MCF 10A (cell line): ENCODE measurements around the gene CTCFL. TPM values are rescaled to one million over a fixed set of nuclear protein-coding genes. Genes with fewer than 3 reads are reported as not detected.

ENCODE experiments used
- BruUV-seq: library from RNA; stranded (reverse); fragments of 400-500 nt; replicated peaks from 2 replicates; lab custom pipeline; 2021; lab: Mats Ljungman, UMichigan
- CTCF ChIA-PET: fragments of 300-600 bp; sonication (Branson Sonifier 250); formaldehyde crosslinking; extraction: SDS; loops from one replicate; lab custom pipeline; 2021; ENCODE audit warnings: antibody characterized with exemption, inconsistent platforms; lab: Yijun Ruan, JAX
- POLR2A ChIA-PET: fragments of 300-600, 350-650 bp; sonication (Branson Sonifier 250); formaldehyde crosslinking; extraction: SDS; loops from one replicate; lab custom pipeline; 2020; ENCODE audit warnings: antibody characterized with exemption, inconsistent platforms; lab: Yijun Ruan, JAX
- DNase-seq: peaks from one replicate; pipeline ENCODE4 v3.0.0-alpha.2; 2018; ENCODE audit not compliant: unreplicated experiment
- H3K27ac Mint-ChIP-seq: one replicate; pipeline ENCODE4 v1.8.0; 2022; ENCODE audit warnings: mild to moderate bottlenecking, low read depth, mixed read lengths; ENCODE audit not compliant: unreplicated experiment
- H3K27me3 Mint-ChIP-seq: one replicate; pipeline ENCODE4 v1.8.0; 2022; ENCODE audit warnings: mixed read lengths; ENCODE audit not compliant: insufficient read depth, unreplicated experiment
- H3K36me3 Mint-ChIP-seq: one replicate; pipeline ENCODE4 v1.8.0; 2022; ENCODE audit warnings: mild to moderate bottlenecking, moderate library complexity, mixed read lengths; ENCODE audit not compliant: insufficient read depth, unreplicated experiment
- H3K4me1 Mint-ChIP-seq: one replicate; pipeline ENCODE4 v1.8.0; 2022; ENCODE audit warnings: mixed read lengths; ENCODE audit not compliant: insufficient read depth, unreplicated experiment
- H3K4me3 Mint-ChIP-seq: one replicate; pipeline ENCODE4 v1.8.0; 2022; ENCODE audit warnings: mild to moderate bottlenecking, moderate library complexity, mixed read lengths; ENCODE audit not compliant: unreplicated experiment
- H3K9me3 Mint-ChIP-seq: one replicate; pipeline ENCODE4 v1.8.0; 2022; ENCODE audit warnings: mixed read lengths; ENCODE audit not compliant: unreplicated experiment
- CTCF ChIP-seq: fragments of 200-600 bp; IDR thresholded peaks from one replicate; pipeline ENCODE4 v1.8.0; 2022; ENCODE audit warnings: antibody characterized with exemption, mild to moderate bottlenecking; ENCODE audit not compliant: unreplicated experiment
- intact Hi-C: fragments of 100-400 bp; cut with micrococcal nuclease; formaldehyde crosslinking; loops from 2 replicates; pipeline ENCODE4 v1.14.1; 2022
- total RNA-seq: library from RNA; stranded (reverse); gene quantifications from 2 replicates; pipeline ENCODE4 v1.2.3, GENCODE V29; 2022

Gene CTCFL
- total RNA-seq, 1 experiment from 2014 or later: not detected

- ChIA-PET POLR2A (interaction anchor here (1.6 kb wide), 1 partner anchor 7 kb away, joined by 3 read pairs; no protein-coding TSS in a partner anchor), CTCF (interaction anchor here (0.6 to 1.6 kb wide), 3 partner anchors 36 to 929 kb away, joined by 3 to 4 read pairs (median 3); no protein-coding TSS in a partner anchor)
- intact Hi-C loops: no loop called here
- peaks cover 6% of the 10 kb centered on the region for H3K36me3 Mint-ChIP-seq
- no peak overlapping the region for H3K4me3 Mint-ChIP-seq
- H3K27me3 Mint-ChIP-seq: peaks cover 95% of the 10 kb centered on the region
- H3K27ac Mint-ChIP-seq: no peak overlapping the region
- no peak for TF ChIP-seq CTCF
- no TSS peak for BruUV-seq
- H3K4me1 Mint-ChIP-seq: peaks cover 6% of the 10 kb centered on the region
- no peak for DNase-seq
- no peaks in the 10 kb centered on the region for H3K9me3 Mint-ChIP-seq
Observed at GRCh38 chr20:57559658-57560553, 35.0 kb upstream of the CTCFL start.

- Mint-ChIP-seq H3K27me3 (peaks cover 95% of the 10 kb centered on the region), H3K4me3 (no peak overlapping the region), H3K4me1 (peaks cover 6% of the 10 kb centered on the region), H3K9me3 (no peaks in the 10 kb centered on the region), H3K27ac (no peak overlapping the region), H3K36me3 (peaks cover 6% of the 10 kb centered on the region)
- intact Hi-C loops: no loop called here
- no peak for TF ChIP-seq CTCF
- no peak for DNase-seq
- ChIA-PET CTCF (interaction anchor here (1.6 kb wide), 1 partner anchor 61 kb away, joined by 3 read pairs; no protein-coding TSS in a partner anchor), POLR2A (interaction anchor here (1.6 kb wide), 1 partner anchor 8 kb away, joined by 3 read pairs; no protein-coding TSS in a partner anchor)
- no TSS peak for BruUV-seq
Observed at GRCh38 chr20:57559289-57559634, 34.3 kb upstream of the CTCFL start.

- H3K4me3 Mint-ChIP-seq: no peak overlapping the region
- CTCF ChIA-PET: interaction anchor here (0.6 to 1.6 kb wide), 2 partner anchors 60 to 1200 kb away, joined by 3 read pairs; no protein-coding TSS in a partner anchor
- peaks cover 6% of the 10 kb centered on the region for H3K4me1 Mint-ChIP-seq
- BruUV-seq: no TSS peak
- H3K9me3 Mint-ChIP-seq: no peaks in the 10 kb centered on the region
- POLR2A ChIA-PET: interaction anchor here (0.7 to 1.6 kb wide), 2 partner anchors 9 to 1319 kb away, joined by 3 read pairs; no protein-coding TSS in a partner anchor
- TF ChIP-seq CTCF: no peak
- H3K27me3 Mint-ChIP-seq: peaks cover 95% of the 10 kb centered on the region
- H3K27ac Mint-ChIP-seq: peak overlapping the region; percentile 59
- peaks cover 6% of the 10 kb centered on the region for H3K36me3 Mint-ChIP-seq
- intact Hi-C loops: no loop called here
- DNase-seq: peak; percentile 6
Observed at GRCh38 chr20:57558614-57559288, 33.8 kb upstream of the CTCFL start.
